Activated naive CD4-positive, alpha-beta T cell treated with anti-CD3 and anti-CD28 coated beads, Interleukin-2, amount 50 U/mL, for 72 hours (primary cell): Measurements from ENCODE around the gene SHB. TPM values are rescaled to one million over a fixed set of nuclear protein-coding genes. Genes with fewer than 3 reads are reported as not detected.

Source experiments
- ATAC-seq, 2 donors: fragments of 150-1000 bp; cut with Tn5 transposase; 2 replicates each; pipeline ENCODE4 v1.10.0; 2021; ENCODE audit warnings: mild to moderate bottlenecking in 2 of 2, moderate library complexity in 2 of 2
- DNase-seq, 2 donors: peaks; one replicate each; pipeline ENCODE4 v3.0.0; 2021 to 2022; ENCODE audit warnings: low spot score in 2 of 2
- H3K27ac Mint-ChIP-seq, 2 donors: one replicate each; pipeline ENCODE4 v1.8.0; 2022; ENCODE audit warnings: mild to moderate bottlenecking in 2 of 2, mixed read lengths in 2 of 2
- H3K36me3 Mint-ChIP-seq, 2 donors: one replicate each; pipeline ENCODE4 v1.8.0; 2022; ENCODE audit warnings: mixed read lengths in 2 of 2
- H3K9me3 Mint-ChIP-seq, 2 donors: one replicate each; pipeline ENCODE4 v1.8.0; 2022; ENCODE audit warnings: mixed read lengths in 2 of 2
- total RNA-seq, 2 donors: library from RNA; stranded (reverse); gene quantifications; one replicate each; pipeline ENCODE4 v1.2.3, GENCODE V29; 2022

The SHB gene
- total RNA-seq, 2 donors from 2014 or later: 0.34 to 1.7 TPM

DNA sequence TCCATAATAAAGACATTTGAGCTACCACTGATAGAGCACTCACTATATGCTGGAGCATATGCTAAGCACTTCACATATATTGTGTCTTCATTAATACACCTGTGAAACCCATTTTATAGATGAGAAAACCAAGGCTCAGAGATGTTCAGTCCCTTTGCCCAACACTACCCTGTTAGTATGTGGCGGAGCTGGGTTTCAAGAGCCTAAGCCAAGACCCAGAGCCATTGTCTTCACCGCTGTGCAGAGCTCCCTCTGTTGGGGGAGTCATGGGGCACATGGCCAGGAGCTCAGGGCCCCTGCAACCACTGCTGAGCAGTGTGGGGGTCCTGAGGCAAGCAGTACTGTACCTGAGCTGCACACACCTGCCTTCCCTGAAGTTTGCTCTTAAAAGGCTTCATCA is 127.8 kb downstream of the SHB start:
- H3K9me3 Mint-ChIP-seq: no peaks in the 10 kb centered on the region
- ATAC-seq: no peak
- DNase-seq: no peak
- no peaks in the 10 kb centered on the region for H3K36me3 Mint-ChIP-seq
- no peak overlapping the region for H3K27ac Mint-ChIP-seq

DNA sequence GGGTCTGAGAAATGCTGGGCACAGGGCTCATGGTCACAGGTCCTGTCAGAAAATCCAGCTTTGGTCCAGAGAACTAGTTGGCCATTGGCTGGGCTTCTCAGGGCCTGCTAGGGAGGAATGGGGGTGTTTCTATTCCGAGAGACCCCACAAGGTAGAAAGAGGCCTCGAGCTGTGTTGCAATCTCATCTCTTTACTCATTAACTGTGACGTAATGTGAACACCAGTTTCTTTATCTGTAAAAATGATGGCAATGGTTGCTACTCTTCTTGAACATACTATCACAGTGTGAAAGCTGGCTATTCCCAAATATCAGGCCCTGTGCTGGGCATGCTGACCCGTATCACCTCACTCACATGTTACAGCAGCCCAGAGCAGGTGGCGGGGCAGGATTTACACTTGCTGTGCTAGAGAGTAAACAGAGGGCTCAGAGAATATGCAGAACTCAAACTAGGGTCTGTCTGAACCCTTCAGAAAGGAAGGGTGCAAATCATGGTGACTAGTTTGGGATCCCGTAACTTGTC is 129.4 kb downstream of the SHB start:
- no peak for ATAC-seq
- H3K9me3 Mint-ChIP-seq: no peaks in the 10 kb centered on the region
- no peaks in the 10 kb centered on the region for H3K36me3 Mint-ChIP-seq
- peak overlapping the region in 1 of 2 donors; percentile 66 for H3K27ac Mint-ChIP-seq
- no peak for DNase-seq

DNA sequence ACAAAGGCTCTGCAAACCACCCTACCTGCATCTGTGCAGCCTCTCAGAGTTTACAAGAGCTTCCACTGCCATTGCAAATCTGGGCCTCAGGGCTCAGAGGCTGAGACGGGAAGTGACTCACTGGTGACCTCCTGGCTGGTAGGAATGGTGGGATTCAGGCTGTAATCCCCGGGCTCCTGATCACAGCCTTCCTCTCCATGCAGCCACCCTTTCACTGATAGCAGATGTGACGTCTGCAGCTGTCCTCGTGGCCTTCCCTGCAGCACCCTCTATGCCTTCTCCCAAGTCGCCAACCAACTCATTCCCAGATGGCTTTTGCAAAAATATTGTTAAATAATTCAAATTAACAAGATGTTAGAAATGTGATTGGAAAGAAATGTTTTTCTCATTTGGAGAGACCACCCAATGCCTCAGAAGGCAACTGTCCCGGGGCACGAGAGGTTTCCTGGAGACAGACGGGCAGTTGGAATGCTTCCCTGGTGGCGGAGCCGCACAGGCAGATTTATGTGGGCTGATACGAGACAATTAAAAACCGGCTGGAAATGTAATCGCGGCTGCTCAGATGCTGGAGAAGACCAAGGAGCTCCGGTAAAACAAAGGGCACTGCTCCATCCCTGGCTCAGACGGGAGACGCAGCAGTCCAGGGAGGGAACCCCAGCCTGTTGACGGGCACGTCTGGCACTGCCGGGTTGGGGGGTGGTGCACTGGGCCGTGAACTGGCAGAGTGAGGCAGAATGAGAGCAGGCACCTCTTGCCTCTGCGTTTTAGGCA is 130.7 kb downstream of the SHB start:
- no peaks in the 10 kb centered on the region for H3K9me3 Mint-ChIP-seq
- DNase-seq: no peak
- no peak for ATAC-seq
- no peak overlapping the region for H3K27ac Mint-ChIP-seq
- no peaks in the 10 kb centered on the region for H3K36me3 Mint-ChIP-seq

DNA sequence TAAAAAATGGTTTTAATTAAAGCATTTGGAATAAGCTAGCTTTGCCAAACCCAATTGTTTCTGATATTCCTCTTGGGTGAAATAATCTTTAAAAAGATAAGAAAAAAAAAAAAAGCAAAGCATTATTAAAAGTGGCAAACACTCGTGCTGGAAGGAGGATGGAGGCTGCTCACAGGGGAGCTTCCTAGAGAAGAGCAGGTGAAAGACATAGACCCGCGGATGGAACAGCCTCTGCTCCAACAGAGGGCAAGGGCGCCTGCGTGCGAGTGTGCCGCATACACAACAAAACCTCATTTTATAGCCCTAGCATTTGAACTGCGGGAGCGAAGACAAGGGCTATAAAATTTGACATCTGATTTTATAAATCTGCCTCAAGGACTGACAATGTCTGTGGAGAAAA is 131.7 kb downstream of the SHB start:
- ATAC-seq: no peak
- H3K9me3 Mint-ChIP-seq: no peaks in the 10 kb centered on the region
- H3K27ac Mint-ChIP-seq: no peak overlapping the region
- no peak for DNase-seq
- no peaks in the 10 kb centered on the region for H3K36me3 Mint-ChIP-seq

DNA sequence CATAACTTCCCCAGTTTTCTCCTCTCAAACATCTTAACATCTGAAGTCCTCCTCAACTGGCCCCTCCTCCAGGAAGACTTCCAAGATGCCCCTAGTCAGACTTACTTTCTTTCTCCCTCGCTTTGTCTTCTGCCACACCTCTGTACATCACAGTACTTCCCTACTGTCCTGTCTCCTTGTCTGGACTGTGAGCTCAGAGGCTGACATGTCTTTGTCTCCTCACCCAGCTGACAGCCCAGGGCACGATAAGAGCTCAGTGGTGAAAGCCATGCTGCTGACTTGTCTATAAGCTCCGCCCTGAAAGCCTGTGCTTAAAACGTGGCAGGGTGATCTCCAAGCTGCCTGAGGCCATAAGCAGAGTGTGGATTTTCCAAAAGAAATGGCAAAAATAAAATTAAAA is 132.1 kb downstream of the SHB start:
- ATAC-seq: no peak

DNA sequence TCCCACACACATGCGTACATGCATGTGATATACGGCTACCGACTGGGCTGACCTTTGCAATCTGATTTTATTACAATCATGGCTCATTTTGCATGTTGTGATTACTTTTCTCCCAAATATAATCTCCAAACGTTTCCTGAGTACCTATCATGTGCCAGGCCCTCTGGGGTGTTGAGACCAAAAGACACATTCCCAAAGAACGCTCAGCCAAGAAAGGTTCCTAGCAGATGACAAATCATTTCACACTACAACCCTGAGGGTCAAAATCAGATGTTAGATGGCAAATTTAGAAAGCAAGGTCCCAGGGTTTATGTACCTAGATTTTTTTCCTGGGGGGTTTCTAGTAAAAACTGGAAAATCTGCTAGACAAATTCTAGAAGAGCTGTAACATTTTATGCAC is 132.7 kb downstream of the SHB start:
- Mint-ChIP-seq H3K36me3 (no peaks in the 10 kb centered on the region), H3K9me3 (no peaks in the 10 kb centered on the region), H3K27ac (no peak overlapping the region)
- DNase-seq (no peak), ATAC-seq (no peak)

More for the DNA sequence above, 132.1 kb downstream of the SHB start:
- H3K36me3 Mint-ChIP-seq: no peaks in the 10 kb centered on the region
- H3K27ac Mint-ChIP-seq: peak overlapping the region in 1 of 2 donors; percentile 52
- no peak for DNase-seq
- H3K9me3 Mint-ChIP-seq: no peaks in the 10 kb centered on the region

DNA sequence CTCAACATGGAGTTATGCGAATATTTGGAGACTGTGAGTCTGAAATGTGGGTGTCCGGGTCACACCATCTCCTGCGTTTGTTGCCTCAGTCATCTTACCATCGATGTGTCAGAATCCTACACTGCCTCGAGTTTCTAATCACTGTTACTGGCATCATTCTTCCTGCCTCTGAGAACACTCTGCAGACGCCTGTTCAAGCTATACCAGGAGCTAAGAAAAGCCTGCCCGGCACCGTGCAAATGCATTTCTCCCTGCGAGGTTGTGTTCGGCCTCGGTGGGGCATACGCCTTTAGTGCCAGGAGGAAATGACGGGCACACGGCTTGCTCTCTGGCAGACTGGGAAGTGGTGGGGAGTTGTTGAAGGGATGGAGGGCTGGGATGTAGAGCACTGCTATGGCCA is 133.9 kb downstream of the SHB start:
- no peaks in the 10 kb centered on the region for H3K9me3 Mint-ChIP-seq
- no peak overlapping the region for H3K27ac Mint-ChIP-seq
- H3K36me3 Mint-ChIP-seq: no peaks in the 10 kb centered on the region
- DNase-seq (no peak), ATAC-seq (no peak)

DNA sequence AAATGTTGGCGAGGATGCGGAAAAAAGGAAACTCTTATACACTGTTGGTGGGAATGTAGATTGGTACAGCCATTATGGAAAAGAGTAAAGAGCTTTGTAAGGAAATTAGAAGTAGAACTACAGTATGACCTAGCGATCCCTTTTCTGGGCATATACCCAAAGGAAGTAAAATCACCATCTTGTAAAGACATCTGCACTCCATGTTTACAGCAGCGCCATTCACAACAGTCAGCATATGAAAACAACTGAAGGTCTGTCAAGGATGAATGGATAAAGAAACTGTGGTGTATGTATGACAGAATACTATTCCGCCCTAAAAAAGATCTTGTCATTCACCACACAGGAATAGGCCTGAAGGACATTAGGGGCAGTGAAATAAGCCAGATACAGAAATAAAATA is 137.4 kb downstream of the SHB start:
- Mint-ChIP-seq H3K36me3 (no peaks in the 10 kb centered on the region), H3K9me3 (no peaks in the 10 kb centered on the region), H3K27ac (no peak overlapping the region)
- DNase-seq (no peak), ATAC-seq (no peak)

DNA sequence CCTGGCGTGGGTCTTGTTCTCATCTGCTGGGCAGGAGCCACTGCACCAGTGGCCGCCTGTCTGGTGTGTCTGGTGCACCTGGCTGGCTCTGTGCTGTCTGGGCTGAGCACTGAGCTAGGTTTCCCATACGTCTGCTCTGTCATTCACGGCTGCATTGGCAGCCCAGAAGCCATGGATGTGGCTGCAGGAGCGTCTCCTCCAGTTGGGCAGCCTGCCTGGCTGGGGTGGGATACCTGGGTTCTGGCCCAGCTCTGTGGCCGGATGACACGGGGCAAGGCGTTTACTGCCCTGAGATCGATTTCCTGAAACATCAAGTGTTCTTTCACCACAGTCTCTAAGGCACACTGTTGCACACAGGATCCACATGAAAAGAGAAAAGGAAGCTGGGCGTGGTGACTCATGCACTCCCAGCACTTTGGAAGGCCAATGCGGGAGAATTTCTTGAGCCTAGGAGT is 139.6 kb downstream of the SHB start:
- no peaks in the 10 kb centered on the region for H3K9me3 Mint-ChIP-seq
- H3K36me3 Mint-ChIP-seq: no peaks in the 10 kb centered on the region
- H3K27ac Mint-ChIP-seq: no peak overlapping the region
- DNase-seq (no peak), ATAC-seq (no peak)

DNA sequence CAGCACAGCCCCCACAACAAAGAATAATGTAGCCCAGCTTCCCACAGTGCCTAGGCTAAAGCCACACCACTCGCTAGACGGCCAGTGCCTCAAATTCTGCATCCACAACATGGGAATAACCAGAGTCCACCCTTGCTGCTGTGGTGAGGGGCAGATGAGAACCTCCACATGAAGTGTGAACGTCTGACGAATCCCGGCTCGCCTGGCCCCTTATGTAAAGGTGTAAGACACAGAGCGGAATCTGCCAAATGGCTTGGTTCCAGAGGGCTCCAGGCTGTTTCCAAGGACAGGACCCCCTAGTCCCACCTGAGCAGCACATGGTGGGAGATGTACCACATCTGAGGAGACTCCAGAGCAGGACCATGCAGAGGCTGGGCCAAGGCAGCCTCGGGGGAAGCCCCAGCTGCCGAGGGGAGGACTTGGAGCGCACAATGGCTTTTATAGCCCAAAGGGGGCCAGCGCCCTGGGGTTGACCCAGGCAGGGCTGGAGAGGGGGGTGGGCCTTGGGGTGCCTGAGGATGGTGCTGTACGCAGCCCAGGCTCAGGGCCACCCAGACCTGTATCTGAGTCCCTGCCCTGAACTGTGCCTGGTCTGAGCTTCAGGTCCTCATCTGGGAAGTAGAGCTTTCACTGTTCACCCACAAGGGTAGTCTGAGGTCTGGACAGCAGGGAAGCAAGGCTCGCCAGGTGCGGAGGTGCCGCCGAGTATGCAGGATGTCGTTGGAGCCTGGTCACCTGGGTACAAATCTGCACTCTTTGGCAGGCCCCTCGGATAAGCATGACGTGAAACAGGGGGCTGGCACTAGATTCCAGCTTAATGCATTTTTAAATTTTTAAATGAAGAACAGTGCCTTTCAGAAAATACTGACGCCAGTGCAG is 140.2 kb downstream of the SHB start:
- no peak for DNase-seq
- H3K27ac Mint-ChIP-seq: no peak overlapping the region
- H3K9me3 Mint-ChIP-seq: no peaks in the 10 kb centered on the region
- no peak for ATAC-seq
- H3K36me3 Mint-ChIP-seq: no peaks in the 10 kb centered on the region

DNA sequence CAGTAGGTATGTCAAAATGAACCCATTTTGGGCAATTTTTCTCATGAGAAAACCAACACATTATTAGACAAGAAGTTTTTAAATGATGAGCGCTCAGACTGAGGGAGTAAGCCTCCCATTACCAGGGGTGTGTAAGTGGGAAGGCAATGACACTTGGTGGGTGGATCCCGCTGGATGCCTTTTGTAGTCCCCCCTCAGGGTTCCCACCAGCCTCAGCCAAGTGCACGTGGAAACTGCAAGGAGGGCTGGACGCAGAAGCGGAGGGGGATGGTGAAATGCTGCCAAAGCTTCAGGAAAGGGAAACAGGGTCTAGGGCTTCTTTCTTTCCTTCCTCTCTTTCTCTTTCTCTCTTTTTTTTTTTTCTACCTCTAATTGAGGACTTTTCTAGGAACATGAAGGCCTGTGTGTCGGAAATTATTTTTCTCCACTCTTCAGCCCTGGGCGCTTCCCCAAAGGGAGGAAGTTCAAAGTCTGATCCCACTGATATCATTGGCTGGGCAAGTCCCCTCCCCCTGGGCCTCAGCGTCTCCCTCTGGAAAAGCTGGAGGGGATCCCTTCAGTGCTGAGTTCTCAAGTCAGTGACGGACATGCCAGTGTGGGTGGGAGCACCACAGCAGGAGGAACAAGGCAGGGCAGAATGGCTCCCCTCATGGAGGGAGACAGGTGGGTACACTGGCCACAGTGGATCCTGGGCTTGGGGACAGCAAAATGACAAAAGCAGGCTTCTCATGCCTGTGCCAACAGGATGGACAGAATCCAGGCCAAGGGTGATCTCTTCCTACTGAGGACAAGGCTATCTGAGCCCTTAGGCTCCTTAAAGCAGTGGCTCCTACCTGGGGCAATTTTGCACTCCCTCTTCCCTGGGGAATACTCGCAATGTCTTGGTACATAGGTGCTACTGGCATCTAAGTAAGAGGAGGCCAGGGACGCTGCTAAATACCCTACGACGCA is 141.2 kb downstream of the SHB start:
- no peaks in the 10 kb centered on the region for H3K9me3 Mint-ChIP-seq
- H3K36me3 Mint-ChIP-seq: no peaks in the 10 kb centered on the region
- DNase-seq: no peak
- no peak overlapping the region for H3K27ac Mint-ChIP-seq
- no peak for ATAC-seq

DNA sequence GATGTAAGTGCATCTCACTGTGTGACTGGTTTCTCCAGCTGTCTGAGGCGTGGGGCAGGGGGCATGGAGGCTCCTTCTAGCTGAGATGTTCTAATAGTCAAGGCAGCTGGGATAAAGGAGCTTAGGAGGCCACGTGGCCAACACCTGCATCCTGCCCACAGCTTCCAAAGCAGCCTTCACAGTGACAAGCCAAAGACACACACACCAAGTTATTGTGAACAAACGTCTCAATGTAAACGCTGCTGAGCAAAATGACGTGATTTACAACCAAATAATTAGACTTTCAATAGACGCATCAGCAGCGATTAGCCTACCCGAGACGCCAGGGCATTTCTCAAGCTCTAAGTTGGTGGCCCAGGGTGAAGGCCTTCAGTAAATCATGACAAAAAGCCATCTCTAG is 141.9 kb downstream of the SHB start:
- Mint-ChIP-seq H3K9me3 (no peaks in the 10 kb centered on the region), H3K36me3 (no peaks in the 10 kb centered on the region), H3K27ac (no peak overlapping the region)
- no peak for DNase-seq
- ATAC-seq: no peak

DNA sequence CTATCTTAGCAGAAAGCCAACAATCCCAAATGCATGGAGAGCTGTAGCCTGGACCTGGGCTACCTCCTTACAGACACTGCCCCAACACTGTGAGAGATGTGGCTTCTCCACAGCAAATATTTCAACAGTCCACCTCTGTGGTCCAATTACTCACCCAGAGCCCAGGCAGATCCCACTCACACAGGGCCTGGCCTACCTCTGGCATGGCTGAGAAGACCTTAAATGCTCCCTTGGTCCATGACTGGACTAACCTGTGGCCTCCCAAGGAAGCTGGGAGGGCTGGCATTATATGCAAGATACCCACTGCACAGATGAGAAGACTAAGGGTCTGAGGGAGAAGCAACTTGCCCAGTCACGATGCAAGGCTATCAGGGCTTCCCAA is 142.3 kb downstream of the SHB start:
- Mint-ChIP-seq H3K36me3 (no peaks in the 10 kb centered on the region), H3K9me3 (no peaks in the 10 kb centered on the region), H3K27ac (peak overlapping the region in 1 of 2 donors; percentile 22)
- no peak for DNase-seq
- no peak for ATAC-seq

DNA sequence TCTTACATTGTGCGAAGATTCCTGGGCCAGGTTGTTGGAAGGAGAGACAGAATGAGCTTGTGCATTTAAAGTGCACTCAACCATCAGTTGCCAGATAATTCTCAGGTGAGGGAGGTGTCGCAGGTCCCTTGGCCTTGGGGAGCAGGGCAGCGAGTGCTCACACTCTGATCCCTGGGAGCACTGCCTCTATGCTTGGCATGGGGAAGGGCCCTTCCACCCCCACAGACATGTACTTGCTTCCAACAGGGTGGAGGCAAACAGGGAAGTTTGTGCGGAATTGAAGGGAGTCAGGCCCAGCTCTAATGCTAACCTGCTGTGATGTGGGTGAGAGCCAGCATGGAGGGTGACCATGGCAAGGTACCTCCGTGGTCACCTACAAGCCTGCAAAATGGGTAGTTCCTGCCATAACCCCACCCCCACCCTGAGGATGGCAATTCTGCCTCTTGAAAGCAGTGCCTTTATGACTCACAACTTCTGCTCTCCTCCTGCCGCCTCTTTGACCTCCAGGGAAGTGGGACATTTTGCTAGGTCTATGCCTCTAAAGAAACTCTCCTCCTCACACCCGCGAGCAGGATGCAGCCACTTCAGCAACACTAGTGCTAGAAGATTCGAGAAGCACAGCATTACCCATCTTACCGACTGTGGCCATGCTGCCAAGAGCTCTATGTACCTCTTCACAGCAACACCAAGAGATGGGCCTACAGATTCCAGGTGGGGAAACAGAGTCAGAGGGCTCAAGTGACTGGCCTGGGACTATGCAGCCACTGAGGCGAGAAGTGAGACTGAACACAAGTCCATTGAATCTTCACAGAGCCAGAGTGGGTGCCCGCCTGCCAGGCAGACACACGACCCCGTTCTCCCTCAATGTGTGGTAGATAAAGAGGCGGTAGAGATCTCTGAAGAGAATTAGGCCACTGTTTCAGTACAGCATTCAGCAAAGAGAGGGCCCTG is 143.0 kb downstream of the SHB start:
- no peaks in the 10 kb centered on the region for H3K36me3 Mint-ChIP-seq
- ATAC-seq (peak; percentile 22 to 46), DNase-seq (no peak)
- no peaks in the 10 kb centered on the region for H3K9me3 Mint-ChIP-seq
- no peak overlapping the region for H3K27ac Mint-ChIP-seq

DNA sequence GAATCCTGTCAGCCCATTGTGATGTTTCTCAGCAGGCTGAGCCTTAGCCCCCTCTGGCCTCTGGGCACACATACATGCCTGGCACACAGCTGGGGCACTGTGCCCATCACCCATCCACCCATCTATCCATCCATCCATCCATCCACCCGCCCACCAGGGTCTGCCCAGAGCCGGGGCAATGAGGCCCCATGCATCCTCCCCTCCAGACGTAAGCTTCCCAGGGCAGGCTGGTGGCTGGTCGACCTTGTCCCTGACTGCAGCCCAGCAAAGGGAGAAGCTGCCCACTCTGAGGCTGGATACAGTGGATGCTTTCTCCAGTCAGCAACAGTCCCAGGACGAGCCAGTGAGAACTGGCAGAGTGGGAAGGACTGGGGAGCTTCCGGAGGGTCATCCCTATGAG is 144.0 kb downstream of the SHB start:
- Mint-ChIP-seq H3K36me3 (no peaks in the 10 kb centered on the region), H3K27ac (no peak overlapping the region), H3K9me3 (no peaks in the 10 kb centered on the region)
- ATAC-seq (no peak), DNase-seq (no peak)

DNA sequence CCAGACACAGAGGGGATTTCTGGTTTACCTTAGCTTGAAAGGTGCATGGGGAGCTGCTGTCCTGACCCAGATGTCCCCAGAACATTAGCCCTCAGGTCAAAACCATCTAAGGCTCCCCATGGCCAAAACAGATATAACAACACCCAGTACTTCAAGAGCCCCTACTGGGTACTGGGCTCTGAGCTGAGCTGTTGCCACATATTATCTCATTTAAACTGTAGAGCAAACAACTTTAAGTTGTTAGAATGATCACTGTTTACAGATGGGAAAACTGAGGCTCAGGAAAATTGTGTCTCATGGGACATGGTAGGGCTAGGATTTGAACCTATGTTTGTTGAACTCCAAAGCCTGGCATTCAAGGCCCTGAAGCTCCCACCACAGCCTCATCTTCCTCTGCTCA is 144.5 kb downstream of the SHB start:
- H3K36me3 Mint-ChIP-seq: no peaks in the 10 kb centered on the region
- H3K9me3 Mint-ChIP-seq: no peaks in the 10 kb centered on the region

More for the DNA sequence above, 144.5 kb downstream of the SHB start:
- DNase-seq: no peak
- no peak for ATAC-seq
- no peak overlapping the region for H3K27ac Mint-ChIP-seq
